Suppressor macrophage treated with lipopolysaccharide for 1 hour (primary cell): ENCODE measurements around the gene DNASE1L3.

Experiments
- DNase-seq, 3 donors: peaks; one replicate each; pipeline ENCODE4 v3.0.0-alpha.2; 2020 to 2022

The DNASE1L3 gene

DNA sequence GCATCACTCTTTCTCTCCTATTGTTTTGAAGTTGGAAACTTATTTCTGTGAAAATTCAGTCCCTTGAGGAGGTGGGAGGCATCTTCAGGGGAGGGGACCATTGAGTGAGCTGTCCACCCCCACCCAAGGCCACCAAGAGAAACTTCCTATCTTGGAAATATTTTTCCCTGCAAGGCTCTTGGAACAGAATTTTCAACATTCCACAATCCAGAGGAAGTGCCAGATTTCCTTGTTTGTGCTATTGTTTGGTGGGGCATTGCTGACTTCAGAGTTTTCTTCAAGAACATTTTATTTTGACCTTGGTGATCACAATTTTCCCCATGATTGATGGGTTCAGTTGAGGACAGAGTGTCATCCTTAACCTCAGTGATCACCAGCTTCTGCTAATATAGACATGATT lies 12.0 kb downstream of the DNASE1L3 start:
- no peak for DNase-seq

DNA sequence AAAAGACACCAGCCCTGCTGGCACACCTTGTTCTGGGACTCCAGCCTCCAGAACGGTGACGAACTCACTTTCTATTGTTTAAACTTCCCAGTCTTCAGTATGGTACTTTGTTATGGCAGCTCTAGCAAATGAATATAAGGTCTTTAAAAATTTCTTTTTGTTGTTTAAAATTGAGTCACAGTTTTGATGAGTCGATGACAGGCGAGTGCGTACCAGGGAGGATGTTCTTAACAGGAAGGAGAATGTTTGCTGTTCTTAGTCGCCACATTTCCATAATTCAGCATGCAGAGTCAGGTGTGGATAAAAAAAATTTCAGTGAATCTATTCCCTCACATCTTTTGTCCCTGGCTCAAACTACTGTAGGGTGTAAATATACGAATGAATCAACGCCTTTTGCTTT lies 12.4 kb downstream of the DNASE1L3 start:
- peak in 2 of 3 donors; percentile 34 to 42 for DNase-seq

DNA sequence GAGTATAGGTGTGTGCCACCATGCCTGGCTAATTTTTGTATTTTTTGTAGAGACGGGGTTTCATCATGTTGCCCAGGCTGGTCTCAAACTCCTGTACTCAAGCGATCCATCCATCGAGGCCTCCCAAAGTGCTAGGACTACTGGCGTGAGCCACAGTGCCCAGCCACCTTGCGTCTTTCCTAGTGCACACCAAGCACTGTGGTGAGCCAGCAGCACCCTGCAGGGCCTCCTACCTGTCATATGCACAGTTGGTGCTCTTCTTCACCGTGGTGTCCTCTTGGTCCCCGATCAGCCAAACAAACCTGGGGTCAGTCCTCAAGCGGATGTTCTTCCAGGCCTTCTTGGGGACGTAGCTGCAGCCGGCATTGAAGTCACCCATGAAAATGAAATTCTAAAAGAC lies 13.2 kb downstream of the DNASE1L3 start:
- no peak for DNase-seq

DNA sequence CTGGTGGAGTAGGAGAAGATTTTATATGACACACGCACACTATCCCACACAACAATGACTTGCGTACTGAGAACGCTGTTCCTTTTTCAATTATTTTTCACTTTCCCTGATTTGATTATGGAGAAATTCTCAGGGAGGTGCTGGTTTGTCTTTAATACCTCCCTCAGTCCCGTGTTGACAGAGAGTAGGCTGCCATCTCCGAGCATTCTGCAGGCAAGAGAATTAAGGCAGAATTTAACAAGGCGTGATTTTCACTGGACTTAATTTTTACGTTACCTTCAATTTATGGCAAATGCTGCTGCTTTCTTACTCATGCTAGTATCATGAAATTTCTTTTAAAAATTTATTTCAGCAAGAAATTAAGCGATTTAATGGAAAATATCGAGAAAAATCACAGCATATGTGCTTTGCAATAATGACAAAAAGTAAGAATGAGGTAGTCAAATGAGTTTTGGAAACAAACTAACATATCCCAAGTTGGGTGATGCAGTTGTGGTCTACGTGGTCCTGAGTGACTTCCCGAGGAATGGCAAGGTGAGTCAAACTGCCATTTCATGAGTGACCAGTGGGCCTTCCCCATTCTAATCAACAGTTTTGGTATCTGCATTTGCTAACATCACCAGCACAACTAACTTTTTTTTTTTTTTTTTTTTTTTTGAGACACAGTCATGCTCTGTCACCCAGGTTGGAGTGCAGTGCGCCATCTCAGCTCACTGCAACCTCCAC lies 16.9 kb downstream of the DNASE1L3 start:
- DNase-seq = no peak

DNA sequence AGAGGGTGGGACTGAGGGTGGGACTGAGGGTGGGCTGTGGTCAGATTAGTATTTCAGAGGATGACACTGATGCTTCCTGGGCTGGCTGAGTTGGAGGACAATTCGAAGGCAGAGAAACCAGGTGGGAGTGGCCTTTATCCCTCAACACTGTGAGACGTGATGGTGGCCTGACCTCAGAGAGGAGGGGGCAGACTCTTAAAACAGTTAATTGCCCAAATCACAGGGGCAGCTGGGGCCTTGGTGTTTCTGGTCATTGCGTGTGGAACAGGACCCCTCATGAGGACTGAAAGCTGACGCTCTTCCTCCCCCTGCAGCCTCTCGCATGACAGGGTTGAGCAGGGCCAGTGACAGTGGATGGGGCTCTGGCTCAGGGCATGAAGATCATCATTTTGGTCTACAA lies 18.7 kb downstream of the DNASE1L3 start:
- DNase-seq = no peak

DNA sequence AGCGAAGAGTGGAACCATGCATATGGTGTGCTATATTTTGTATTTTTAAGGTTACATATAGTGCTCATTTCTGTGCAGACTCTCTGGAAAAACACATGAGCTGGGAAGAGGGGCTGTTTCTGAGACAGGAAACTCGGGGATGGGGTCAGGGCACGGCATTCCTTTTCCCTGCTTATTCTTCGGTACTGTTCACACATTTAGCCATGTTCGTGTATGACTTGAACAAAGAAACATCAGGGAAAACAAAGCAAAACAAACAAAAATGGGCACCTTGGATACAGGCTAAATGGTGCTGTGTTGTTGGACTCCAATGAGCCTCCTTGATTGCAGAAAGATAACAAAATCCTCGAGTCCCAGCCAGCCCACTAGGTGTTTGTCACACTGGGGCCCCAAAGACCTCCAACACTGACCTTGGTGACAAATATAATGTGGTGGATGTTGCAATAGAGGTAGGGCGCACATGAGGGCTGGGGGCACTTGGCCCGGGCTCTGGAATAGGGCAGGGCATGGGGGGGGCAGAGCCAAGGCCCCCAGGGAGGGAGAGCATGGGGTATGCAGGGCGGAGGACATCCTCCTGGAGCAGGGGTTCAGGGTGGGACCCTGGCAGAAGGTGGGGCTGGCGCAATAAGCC lies 19.3 kb downstream of the DNASE1L3 start:
- DNase-seq = no peak

DNA sequence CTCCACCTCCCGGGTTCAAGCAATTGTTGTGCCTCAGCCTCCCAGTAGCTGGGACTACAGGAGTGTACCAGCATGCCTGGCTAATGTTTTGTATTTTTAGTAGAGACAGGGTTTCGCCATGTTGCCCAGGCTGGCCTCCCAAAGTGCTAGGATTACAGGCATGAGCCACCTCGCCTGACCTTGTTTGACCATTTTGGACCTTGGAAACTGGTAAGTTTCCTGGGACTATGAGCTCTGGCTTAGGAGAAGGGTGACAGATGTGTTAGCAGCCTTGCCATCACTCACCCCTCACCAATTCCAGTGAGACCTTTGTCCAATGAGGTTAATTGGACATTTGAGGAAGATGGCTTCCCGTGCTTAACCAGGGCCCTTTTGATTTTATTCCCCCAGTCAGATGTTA lies 19.9 kb downstream of the DNASE1L3 start:
- DNase-seq = no peak

DNA sequence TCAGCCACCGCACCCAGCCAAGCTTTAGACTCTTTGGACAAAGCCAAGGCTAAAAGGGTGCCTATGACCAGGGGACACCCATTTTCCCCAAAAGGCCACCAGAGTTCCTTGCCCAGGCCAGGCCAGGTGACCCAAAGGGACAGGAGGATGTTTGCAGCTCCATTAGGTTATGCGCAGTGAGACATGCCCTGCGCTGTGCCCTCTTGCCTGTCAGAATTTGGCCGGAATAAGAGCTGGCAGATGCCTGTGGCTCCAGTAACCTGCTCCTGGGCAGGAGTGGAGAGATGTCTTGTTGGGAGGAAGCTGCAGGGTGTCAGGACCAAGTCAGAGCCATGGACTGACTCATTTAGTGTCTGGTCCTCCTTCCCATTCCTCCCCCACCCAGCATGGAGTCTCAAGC lies 20.5 kb downstream of the DNASE1L3 start:
- DNase-seq = no peak

DNA sequence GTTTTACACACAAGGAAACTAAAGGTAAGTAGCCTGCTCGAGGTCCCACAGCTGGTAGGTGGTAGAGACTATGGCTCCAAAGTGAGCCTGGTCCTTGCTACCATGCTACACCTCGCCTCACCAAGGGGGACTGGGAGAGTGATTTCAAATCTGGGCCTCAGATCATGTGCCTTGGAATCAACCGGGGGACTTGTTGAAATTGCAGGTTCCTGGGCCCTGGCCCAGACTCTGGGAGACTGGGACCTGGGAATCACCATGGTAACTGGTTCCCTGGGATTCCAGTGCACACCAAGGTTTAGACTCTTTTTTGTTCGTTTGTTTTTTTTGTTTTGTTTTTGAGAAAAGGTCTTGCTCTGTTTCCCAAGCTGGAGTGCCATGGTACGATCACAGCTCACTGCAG lies 21.1 kb downstream of the DNASE1L3 start:
- no peak for DNase-seq

DNA sequence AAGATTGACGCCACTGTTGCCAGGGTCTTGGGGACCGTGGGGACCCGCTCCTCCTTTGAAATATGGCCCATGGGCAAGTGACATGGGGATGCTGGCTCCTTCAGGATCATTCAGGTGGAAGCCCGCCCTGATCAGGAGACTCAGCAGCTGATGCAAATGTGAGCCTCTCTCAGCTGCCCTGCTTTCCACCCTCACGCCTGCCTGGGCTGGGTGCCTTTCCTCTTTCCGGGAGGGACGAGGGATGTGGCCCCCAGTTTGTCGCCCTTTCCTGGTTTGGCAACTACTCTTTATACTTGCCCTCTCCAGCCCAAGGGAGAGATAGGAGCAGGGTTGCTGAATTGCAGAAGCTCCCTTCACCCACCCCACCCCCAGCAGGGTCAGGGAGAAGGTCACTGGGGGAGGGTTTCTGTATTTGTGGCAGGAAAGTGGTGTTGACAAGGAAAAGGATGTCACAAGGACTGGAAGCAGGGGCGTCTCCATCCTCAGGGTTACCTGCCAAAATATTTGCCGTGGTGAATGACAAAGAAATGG lies 21.8 kb downstream of the DNASE1L3 start:
- peak in 1 of 3 donors; percentile 28 for DNase-seq

DNA sequence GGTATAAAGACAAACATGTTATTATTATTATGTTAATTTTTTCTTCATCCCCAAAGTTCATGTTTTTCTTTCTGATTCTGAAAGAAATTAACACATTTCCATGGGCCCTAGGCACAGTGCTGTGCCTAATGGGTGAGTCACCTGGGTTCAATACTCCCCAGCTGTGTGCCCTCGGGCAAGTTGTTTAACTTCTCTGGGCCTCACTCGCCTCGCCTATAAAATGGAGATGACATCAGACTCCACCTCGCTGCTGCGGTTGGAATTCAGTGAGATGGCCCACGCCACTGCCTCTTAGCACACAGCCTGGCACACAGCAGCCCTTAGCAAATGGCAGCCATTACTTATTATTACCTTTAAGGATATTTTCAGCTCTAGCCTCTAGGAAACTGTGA lies 22.6 kb downstream of the DNASE1L3 start:
- no peak for DNase-seq

DNA sequence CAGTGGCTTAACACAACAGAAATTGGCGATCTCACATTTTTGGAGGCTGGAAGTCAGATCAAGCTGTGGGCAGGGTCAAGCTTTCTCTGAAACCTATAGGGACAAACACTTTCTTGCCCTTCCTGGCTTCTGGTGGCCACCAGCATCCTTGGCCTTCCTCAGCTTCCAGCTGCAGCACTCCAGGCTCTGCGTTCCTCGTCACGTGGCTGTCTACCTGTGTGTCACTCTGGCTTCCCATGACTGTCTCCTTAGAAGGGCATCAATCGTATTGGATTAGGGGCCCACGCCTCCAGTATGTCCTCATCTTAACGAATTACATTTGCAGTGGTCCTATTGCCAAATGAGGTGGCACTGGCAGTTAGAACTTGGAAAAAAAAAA lies 25.8 kb downstream of the DNASE1L3 start:
- no peak for DNase-seq

DNA sequence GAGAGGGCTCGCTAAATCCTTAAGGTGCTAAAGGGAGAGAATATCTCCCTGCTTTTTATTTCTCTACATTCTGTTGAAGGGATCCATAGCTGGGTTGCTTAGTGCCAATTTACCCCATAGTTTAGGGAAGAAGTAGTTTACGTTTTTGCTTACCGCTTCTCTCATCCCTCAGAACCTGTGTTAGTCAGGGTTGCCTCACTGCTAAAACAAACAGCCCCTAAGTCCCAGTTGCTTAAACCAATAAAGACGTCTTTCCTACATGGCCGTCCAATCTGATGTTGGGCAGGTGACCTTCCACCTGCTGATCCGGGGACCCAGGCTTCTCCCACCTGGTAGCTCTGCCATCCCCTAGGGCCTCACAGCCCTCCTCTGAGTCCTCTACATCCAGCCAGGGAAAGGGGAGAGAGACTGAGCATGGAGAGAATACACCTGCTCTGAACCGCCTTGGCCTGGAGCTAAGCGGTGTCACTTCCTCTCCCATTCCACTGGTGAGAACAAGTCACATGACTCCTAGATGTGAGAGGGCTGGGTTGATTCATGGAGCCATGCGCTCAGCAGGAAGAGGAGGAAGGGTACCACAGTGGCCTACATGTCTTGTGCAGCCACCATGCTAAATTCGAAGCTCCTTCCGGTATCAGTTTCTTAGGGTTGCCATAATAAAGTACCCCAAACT lies 26.3 kb downstream of the DNASE1L3 start:
- DNase-seq = no peak

DNA sequence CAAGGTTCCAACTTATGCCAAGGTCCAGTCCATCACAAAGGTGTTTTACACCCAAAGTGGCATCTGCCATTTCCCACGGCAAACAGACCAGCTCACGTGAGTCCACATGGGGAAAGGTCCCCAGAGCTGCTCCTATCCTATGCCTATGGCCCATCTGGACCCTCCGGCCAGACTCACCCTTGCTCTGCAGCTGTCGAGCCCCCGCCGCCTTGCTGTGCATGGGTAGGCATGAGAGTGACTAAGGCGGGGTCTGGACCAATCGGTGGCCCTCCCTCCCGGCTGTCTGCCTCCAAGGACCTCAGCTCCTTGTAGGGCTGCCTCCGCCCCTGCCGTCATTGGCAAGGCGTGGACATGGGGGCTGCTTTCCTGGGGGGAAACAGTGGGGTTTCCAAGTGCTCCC lies 26.9 kb downstream of the DNASE1L3 start:
- DNase-seq = no peak

DNA sequence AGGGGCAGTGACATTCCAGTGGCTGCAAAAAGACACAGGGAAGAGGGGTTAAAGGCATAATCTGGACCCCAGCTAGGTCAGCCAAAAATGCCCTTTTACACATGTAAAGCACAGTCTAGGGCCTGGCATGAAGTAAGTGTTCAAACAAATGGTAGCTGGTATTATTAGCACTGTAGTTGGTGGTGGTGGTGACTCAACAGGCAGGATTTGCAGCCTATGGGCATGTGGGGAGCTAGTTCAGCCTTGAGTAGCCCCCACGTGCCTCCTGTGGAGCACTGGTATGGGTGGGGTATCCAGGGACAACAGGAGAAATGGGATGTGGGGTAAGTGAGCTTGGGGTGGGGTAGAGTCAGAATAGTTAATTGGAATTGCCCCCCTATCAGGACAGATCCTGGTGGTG lies 27.6 kb downstream of the DNASE1L3 start:
- DNase-seq = no peak

DNA sequence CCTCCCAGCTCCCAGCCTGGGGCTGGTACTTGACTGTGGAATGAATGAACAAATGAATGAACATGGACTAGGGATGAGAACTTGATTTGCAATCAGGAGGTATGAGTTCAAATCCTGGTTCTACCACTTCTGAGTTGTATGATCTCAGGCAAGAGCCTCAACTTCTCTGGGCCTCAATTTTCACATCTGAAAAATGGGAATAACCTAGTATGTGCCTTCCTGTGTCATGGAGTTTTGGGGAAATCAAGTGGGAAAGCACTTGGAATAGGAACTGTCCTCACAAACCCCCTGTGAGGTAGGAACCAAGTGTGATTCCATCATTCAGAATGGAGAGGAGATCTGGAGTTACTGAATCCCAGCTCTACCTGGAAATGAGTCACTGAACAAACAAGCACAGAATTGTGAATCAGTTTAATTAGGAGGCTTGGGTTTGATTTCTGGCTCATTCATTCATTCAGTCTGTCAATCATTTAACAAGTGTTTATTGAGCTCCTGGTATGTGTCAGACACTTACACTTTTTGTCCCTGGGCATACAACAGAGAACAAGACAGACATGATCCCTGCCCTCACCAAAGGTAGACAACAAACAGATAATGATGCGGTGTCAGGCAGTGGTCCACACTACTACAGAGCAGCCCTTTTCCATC lies 29.7 kb downstream of the DNASE1L3 start:
- DNase-seq = no peak

DNA sequence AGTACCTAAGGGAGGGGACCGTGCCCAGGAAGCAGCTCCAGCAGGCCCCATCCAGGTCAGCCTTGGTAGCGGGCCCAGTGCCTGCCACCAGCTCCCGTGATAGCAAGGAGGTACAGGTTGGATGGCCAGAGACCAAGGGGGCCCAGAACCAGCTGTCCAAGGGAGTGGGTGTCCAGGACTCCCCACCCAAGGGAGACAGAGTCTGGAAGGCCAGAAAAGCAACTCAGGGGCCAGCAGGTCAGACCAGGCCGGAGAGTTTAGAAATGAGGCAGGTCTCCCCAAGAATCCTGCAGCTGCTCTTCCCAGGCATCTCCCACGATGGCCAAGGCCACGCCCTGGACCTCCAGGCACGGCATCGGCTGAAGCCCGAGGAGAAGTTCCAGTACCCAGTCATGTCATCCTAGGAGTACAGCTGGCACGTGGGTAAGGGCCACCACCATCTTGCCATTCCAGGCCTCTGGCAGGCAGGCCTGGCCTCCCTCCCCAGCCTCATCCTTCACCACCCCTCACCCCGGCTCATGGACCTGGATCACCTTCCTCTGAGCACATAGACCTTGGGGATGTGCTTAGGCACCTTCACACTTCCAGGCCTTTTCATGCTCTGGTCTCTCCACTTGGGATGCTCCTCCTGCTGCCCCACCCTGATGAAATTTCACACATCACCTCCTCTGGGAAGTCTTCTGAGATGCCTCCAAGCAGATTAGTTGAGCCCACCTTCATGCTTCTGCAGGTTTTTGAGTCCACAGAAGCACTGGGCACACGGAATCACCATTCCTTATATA lies 30.5 kb downstream of the DNASE1L3 start:
- no peak for DNase-seq

DNA sequence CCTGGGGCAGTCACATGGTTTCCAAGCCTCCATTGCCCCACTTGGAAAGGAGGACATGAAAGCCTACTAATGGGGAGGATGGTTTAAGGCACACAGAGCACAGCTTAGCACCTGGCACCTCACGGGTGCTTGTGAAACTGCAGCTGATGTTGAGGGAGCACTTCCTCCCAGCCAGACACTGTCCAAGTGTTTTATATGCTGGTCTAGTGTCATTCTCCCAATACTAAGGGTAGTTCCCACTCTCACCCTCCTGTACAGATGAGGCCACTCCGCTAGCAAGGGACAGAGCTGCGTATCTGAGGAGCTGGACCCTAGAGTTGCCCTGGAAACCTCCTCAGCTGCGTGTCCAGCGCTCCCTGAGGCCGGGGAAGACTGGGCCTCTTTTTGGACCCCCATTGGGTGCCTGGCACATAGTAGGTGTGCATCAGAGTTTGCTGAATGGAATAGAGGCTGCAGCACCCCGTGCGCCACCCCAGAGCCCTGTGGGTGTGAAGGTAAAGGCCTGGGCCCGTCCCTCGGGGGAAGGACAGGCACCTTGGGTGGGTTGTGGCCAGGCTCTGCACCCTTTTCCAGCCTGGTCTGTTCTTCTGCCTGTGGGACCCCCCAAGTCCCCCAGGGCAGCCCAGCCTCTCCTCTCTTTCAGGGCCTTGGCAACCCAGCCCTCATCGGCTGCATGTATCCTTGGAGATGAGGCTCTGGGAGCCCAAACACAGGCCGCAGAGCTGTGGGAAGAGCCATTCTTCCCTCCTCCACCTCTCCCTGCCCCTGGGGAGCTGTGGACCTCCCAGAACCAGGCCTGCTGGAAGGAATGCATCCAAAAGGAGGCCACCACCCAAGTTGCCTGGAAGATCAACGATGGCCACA lies 31.3 kb downstream of the DNASE1L3 start:
- no peak for DNase-seq

DNA sequence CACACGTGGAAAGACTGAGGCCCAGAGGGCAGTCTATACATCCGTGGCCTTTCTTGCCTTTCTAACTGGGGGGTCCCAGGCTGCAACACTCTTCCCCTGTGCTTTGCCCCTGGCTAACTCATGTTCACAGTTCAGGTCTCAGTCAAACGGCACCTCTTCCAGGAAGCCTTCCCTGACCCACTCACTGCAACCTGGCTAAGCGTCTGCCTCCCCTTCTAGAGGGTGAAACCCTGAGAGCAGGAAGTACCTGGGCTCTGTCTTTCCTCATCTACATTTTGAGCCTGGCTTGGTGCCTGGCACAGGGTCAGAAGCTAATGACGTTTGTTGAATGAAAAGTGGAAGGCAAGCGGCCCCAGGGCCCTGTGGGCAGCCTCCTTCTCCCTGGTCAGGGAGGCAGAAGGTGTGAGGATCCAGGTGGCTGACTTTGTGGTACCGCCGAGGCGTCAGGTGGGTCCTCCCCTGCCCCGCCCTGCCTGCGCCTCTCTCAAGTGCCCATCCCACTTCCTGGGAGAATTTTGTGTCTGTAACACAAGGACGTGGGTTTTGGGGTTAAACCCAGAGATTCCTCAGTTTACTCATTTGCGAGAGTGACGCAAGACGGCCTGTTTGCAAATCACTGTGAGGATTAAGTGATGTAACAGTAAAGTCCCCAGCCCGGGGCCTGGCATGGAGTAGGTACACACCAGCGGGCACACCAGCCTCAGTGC lies 32.1 kb downstream of the DNASE1L3 start:
- no peak for DNase-seq

DNA sequence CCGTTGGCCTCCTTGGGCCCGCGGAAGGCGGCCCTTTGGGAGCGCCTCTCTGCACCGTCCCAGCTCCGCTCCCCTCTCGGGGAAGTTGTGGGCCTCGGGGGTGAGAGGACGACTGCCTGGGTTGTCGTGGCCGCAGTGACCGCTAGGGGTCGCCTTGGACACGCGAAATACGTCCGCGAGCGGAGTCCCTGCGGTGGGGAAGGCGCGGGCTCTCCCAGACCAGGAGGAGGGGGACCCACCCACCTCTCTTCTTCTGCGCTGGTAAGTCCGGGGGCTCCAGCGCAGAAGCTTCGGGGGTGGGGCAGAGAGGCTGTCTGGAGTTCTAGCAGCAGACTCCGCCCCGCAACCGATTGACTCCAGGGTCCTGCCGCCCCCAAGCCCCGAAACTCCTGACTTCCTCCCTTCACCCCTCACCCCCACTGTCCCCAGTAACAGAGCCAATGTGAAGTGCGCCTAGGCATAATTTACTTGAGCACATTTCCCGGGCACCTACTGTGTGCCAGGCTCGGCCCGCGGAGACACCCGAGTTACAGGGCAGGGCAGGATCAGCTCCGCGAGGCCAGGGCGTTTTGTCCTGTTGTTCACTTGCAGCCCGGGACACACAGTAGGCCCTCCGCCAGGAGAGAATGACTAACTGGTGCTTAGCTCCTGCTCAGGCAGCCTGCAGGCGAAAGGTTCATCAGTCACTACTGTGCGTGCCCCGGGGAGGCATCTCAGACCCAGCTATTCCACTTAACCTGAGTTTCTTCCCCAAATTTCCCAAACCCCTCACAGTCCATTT lies 32.8 kb downstream of the DNASE1L3 start:
- peak; percentile 89 to 96 (median 94) for DNase-seq
